NCI-H1417 treated with DMSO at 0.1 percent for 48 hours (cell line): ENCODE measurements around the gene ARHGEF12.

Experiments used
- DNase-seq: peaks from one replicate; lab custom pipeline; 2025; lab: John Stamatoyannopoulos, UW

Gene ARHGEF12

DNA sequence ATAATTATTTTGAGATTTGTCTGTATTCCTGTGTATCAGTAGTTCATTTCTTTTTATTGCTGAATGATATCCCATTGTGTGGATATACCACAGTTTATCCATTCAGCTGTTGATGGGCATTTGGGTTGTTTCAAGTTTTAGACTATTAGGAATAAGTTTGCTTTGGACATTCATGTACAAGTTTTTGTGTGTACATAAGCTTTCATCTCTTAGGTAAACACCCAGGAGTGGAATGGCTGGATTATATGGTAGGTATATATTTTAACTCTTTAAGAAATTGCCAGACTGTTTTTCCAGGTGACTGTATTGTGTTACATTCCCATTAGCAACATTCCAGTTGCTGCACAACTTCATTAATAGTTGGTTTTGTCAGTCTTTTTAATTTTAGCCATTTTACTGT, 52.0 kb downstream of the ARHGEF12 start:
- no peak for DNase-seq

DNA sequence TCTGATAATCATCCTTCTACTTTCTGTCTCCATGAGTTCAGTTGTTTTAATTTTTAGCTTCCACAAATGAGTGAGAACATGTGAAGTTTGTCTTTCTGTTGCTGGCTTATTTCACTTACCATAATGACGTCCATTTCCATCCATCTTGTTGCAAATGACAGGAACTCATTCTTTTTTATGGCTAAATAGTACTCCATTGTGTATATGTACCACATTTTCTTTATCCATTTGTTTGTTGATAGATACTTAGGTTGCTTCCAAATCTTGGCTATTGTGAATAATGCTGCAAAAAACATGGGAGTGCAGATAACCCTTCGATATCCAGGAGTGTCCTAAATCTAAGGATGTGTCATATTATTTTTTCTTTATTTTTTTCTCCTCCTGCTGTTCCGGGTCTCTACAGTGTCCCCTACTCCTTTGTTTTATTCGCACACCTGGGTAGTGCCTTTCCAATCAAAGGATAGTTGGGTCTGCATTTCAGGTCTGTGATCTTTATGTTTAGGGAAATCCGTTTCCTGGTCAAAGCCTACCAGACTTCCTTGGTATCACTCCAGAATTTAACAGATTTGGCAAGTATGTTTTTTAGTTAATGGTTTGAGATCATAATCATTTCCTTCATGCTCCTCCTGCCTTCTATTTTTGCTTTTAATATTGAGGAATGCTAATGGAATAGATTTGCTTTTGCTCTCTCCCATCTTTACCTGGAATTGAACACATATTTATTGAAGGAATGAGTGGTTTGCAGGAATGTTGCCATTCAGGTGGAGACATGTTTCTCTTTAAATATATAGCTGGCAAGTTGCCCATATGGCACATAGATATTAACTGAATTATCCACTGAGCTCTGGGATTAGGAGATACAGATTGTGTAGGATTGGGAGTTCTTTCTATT, 53.7 kb downstream of the ARHGEF12 start:
- DNase-seq, result no peak

DNA sequence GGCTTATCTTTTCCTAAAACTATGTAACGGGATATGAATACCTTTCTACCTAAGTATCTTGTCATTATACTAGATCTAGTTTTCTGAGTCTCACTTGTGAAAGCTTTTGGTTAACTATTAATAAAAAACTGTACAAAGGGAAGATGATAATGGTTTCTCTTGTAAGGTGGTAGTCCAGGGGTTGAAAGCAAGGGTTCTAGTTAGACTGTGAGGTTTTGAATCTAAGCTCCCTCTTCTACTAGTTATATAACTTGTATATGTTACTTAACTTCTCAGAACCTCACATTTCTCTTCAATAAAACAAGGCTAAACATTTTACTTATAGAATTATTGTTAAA, 54.3 kb downstream of the ARHGEF12 start:
- no peak for DNase-seq

DNA sequence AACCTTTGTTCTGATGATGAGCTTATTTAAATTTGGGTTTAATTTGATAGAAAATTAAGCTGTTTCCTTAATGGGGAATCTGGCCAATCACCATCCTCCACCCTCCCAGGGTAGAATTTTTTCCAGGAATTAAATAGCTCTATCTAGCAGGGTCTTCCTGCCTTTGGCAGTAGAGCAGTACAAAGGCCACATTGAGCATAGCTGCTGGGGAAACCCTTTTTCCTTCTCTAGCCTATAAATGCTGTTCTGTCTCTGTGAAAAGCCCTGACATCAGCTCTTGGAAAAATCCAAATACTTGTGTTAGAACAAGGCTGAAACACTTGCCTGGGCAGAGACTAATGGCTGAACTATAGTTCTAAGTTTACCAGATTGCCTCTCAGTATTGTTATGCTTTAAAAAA, 55.1 kb downstream of the ARHGEF12 start:
- DNase-seq, result no peak

DNA sequence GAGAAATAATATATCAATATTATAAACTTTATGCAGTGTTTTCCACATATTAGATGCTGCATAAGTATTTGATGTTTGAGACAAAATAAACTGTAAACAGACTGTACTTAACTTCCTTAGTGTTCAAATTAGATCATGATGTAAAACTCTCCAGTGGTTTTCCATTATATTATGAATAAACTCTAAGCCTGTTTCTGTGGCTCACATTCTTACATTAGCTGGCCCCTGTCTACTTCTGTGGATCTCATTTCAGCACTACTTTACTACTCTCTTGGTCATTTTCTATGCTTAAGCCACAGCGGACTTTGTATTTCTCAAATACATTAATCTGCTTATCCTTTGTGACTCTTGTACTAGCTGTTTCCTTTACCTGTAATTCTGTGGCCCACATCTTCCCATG, 55.6 kb downstream of the ARHGEF12 start:
- no peak for DNase-seq

DNA sequence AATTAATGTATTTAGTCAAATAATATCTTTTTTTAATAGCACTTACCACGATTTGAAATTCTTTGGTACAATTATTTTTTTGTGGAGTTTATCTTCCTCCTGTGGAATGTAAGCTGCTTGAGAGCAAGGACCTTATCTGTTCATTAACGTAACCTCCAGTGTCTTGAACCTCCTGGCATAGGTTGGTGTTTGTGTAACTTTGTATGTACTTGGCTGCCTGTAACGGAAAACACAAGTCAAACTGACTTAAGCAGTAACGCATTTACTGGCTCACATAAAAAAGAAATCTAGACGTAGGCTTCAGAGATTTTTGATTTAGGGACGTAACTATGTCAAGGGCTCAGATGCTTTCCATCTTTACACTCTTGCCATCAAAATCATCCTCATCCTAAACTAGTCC, 56.1 kb downstream of the ARHGEF12 start:
- DNase-seq, result no peak

DNA sequence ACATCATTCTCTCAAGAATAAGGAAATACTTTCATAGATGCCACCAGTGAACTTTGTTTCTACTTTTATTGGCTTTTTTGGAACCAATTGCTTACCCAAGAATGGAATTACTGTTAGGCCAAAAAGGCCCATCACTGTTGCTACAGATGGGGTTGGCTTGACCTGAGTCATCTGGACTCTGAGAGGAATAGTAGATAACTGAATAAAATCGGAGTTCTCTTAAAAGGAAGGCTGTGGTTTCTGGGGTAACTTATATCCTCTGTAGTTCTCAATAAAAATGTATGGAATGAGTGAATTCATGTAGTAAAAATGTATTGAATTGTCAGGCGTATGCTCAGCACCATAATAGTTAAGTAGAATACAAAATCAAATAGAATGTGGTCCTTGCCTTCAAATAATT, 56.6 kb downstream of the ARHGEF12 start:
- DNase-seq, result no peak

DNA sequence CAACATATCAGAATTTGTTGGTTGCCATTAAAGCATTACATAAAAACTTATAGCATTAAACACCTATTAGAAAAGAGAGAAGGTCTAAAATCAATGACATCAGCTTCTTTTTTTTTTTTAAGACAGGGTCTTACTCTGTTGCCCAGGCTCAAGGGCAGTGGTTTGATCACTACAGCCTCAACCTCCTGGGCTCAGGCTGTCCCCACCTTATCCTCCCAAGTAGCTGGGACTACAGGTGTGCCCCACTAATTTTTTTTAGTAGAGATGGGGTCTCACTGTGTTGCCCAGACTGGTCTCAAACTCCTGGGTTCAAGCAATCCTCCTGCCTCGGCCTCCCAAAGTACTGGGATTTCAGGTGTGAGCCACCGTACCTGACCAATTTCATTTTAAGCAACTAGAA, 57.9 kb downstream of the ARHGEF12 start:
- no peak for DNase-seq

DNA sequence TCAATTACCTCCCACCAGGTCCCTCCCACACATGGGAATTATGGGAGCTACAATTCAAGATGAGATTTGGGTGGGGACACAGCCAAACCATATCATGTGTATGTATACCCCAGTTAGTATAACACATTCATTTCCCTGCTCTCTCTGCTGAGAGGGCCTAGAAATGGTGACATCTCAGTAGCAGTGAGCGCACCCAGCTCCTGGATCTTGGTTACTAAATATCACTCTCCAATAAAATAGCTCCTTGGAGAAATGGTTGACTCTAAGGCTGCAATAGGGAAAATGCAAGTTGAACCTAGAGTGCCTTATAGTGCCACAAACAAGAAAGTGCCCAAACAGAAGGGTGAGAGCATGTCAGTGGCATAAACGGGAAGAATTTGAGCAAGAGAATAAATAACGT, 59.6 kb downstream of the ARHGEF12 start:
- DNase-seq, result no peak

DNA sequence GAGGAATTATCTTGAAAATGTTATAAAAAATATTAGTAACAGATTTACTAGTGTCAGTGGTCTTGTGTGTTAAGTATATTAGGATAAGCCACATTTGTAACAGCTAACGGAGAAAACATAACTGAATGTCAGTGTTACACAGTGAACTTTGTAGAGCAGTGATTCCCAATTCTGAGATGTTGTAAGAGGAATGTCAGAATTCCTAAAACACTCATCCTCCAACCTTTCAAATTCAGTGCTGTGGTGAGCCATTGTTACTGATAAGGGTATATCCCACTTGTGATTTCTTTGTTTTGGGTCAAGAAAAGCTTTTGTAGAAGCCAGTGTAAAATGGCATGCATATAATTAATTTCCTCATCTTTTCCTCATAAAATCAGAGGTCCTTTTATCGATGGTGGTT, 61.9 kb downstream of the ARHGEF12 start:
- DNase-seq, result no peak

DNA sequence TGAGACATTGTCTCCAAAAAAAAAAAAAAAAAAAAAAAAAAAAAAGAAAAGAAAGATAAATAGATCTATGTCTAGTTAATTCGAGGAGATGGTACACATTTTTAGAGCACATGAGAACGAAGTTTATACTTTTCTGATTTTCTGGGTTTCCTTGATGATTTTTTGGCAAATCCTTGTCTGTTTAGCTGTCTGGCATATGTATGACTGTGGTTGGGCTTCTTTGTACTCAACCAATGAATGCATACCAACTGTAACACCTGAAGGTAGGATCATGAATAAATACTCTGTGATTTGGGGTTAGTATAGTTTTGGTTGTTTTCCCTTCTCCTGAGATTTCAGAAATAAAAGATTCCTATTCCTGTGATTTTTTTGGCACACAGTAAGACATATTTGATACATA, 63.1 kb downstream of the ARHGEF12 start:
- DNase-seq, result no peak

DNA sequence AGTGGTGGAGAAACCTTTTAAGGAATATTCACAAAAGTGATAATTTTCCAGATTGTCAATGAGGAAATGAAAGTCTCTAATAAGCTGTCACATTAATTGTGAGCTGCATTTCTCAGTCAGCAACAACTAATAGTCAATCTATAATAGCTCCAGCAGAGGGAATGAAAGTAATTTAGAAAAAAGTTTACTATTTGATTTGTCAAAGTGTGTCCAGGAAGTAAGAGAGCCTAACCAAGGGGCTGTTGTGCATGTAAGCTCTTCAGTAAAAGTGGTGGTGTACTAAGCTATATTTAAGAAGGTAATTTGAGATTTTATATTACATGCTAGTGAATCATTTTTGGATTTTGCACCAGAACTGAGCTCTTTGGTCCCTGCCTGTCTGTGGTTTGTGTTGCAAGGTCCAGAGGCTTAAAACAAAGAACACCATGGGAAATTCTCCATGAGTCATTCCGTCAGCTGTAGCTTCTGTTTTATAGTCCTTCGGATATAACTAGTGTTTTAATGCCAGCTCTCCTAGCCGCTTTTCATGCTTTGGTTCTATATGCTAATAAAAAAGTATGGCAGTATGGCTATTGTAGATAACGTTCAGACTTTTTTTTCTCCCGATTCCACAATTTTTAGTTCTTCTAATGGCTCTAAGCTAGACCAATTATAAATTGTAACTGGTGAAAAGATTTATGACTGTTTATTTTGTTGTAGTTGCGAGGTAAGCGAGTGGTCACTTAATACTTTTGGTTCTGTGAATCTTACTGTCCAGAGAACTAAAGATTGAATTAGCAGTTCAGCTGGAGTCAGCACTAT, 64.6 kb downstream of the ARHGEF12 start:
- DNase-seq, result peak; percentile 11

DNA sequence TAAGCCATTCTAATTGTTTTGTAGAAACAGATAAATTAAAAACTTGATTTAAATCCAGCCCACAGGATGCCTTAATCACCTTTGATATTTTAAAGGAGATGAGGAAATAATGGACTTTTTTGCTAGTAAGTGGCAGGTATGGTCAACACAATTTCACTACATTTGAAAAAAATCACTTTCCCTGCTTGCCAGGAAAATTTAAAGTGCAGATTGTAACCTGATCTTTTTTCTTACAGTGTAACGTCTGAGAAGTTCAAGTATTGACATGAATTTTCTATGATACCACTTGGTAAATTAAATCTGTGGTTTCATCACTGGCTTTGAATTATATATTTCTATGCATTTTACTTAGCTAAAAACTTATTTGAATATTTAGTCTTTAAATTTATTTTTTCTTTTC, 65.3 kb downstream of the ARHGEF12 start:
- no peak for DNase-seq

DNA sequence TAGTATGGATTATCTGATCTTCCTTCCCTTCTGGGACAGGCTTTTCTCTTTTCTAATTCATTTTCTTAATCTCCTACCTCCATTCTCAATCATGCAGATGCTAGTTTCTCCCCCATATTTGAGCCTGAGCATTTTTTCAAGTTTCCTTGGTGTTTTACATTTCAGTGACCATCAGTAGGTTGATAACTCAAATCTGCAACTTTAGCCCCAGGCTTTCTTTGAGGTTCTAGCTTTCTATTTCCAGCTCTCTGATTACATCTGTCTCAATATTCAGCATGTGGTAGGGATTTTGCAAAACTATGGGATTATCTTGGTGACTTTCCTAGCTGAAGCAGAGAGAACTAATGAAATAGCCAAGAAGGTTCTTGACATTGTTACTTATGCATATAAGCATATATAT, 67.8 kb downstream of the ARHGEF12 start:
- no peak for DNase-seq

DNA sequence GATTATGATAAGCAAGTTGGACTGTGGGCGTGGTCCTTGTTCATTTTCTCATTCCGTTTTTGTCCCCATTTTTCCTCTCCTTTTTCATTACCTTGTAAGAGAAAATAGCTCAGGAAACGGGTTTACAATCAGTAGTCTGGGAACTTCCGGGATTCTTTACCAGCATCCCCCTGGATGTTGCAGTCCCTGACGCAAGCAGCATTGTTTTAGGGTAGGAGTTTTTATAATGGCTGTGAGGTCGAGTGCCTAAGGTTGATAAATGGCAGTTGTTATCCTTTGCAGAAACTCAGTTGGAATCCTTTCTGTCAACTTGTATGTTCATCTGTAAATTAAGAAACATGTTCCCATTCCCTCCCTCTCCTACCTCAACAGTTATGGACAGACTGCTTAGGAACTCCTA, 68.3 kb downstream of the ARHGEF12 start:
- DNase-seq, result no peak

DNA sequence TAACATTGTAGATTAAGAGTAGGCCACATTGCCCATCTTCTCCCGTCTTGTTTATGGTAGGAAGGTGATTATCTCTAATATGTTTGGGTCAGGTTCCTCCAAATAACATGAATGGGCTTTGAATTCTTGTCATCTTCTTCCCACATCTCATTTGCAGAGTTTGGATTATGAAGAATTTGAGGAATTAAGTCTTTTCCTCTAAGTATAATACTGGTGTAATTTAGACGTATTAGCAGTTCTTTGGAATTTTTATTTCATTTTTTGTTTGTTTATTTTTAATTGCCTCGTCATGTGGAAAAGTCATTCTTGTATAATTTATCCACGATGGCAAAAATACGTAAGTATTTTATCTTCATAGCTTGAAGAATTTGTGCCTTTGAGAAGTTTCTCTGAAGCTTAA, 73.4 kb downstream of the ARHGEF12 start:
- DNase-seq, result no peak

DNA sequence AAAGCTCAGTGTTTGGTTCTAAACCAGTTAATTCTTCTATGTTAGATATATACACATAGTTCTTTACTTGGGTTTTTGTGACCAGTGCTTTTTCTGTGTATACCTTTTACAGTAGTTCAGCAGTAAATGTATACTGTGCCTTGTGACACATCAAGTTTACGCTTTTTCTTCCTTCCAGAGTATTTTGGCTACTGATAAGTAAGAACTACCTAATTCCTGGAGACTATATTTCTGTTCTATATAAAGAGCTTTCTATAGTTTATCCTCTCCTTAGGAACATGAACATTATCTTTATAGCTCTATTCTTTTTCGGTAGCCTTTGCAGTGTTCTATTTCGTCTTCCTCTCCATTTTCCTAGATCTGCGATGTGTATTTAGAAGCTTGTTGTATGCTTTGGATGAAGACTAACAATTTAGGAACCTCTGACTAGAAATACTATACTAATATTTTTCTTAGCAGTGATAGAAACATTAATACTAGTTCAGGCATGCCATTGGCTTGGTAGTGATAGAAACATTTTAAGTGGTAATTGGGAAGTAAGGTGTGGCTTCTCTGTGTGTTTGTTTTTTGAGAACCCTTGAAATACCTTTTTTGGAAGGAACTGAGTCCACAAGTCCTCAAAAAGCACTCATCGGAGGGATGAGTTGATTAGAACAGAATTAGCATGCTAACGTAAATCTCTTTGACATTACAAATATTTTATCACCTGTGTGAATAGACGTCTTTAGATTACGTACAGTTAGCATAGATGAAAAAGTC, 74.6 kb downstream of the ARHGEF12 start:
- no peak for DNase-seq

DNA sequence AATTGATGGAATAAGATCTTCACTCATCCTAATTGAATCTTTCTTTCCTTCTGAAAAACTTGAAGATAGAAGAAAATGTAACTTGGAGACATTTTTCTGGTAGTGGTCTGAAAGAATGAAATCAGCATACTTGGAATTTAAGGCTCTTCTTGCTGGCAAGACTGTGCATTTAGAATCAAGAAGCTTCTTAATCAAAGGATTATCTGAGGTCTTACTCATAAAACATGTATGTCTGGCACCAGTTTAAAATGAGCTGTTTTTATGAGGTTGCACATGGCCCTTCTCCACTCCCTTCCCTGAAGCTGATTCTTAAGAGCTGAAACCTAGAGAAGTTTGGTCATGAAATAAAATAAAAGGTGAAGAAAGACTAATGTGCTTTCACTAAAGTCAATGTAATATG, 77.3 kb downstream of the ARHGEF12 start:
- DNase-seq, result no peak

DNA sequence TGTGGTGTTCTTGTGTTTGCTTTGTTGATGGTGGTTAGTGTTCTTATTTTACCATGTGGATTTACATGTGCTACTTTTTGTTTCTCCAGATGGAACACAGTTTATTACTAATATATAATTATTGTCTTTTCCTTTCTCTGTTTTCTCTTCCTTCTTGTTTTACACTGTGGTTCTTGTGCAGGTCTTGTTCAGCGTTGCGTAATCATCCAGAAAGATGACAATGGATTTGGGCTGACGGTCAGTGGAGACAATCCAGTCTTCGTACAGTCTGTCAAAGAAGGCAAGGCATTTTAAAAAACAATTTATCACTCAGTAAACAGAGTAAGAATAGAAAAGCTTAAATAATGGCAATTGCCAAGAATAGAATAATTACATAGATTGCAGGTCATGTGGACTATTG, 84.4 kb downstream of the ARHGEF12 start:
- DNase-seq, result no peak

DNA sequence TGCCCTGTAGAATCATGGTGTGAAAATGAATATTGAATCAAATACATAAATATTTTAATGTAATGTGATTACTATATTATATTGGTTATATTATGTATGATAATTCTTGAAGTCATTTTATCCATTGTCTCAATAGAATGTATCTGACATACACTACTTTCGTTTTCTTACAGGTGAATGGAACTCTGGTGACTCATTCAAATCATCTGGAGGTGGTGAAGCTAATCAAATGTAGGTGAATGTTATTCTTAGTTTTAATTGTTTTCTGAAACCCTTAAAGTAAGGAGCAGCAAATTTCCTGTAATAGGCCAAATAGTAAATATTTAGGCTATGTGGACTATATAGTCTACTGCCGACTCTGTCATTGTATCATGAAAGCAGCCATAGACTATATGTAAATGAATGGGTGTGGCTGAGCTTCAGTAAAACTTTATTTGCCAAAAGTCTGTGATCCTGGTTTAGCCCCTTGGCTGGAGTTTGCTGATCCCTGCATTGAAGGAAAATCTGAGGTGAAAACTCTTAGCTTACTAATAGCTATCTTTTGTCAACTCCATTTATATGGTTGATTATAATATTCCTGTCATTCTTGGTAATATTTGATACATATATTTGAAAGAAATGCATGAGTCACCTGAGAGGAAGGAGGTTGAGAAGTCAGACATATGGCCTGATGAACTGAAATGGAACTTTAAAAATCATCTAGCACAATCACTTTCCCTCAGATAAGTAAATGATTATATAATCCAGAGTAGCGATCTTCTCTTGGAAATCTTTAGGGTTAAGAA, 88.2 kb downstream of the ARHGEF12 start:
- DNase-seq, result no peak

DNA sequence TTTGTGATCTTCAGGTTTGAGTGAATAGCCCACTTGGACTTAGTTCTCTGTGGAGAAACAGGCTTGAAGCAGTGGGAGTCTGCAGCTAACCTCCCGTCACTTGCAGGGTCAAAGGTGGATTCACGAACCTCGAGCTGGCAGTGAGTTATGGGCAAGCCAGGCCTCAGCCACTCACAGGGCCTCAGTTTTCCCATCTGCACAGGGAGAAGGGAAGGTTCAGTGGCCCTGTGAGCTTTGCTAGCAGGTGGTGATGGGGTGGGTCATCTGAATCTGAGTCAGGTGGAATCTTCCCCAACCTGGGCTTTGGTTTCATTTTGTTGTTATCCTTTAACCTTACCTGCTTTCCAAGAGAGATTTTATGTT, 88.7 kb downstream of the ARHGEF12 start:
- no peak for DNase-seq

DNA sequence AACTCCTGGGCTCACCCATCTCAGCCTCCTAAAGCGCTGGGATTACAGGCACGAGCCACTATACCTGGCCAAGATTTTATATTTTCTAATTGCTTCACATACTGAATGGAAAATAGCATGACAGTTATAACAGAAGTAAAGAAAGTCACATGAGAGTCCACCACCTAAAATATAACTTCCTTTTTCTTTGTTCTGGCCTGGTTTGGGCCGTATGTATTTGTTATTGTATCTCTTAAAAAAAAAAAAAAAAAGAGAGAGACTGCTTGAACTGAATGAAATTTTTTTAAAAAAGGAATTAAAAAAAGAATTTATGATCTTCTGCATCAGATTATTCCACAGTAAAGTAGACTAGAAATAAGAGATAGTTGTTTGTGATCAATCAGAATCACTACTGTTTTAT, 89.3 kb downstream of the ARHGEF12 start:
- DNase-seq, result no peak
